Measurements from ENCODE around the gene AQR. TPM values are rescaled to one million over a fixed set of nuclear protein-coding genes. Genes with fewer than 3 reads are reported as not detected.

AQR gene
- total and polyA plus RNA-seq, 2 of the 8 experiments (the other 6 are each of a cell fraction or from before 2014, with no cell fraction given): 34.5 to 57.6 TPM

DNA sequence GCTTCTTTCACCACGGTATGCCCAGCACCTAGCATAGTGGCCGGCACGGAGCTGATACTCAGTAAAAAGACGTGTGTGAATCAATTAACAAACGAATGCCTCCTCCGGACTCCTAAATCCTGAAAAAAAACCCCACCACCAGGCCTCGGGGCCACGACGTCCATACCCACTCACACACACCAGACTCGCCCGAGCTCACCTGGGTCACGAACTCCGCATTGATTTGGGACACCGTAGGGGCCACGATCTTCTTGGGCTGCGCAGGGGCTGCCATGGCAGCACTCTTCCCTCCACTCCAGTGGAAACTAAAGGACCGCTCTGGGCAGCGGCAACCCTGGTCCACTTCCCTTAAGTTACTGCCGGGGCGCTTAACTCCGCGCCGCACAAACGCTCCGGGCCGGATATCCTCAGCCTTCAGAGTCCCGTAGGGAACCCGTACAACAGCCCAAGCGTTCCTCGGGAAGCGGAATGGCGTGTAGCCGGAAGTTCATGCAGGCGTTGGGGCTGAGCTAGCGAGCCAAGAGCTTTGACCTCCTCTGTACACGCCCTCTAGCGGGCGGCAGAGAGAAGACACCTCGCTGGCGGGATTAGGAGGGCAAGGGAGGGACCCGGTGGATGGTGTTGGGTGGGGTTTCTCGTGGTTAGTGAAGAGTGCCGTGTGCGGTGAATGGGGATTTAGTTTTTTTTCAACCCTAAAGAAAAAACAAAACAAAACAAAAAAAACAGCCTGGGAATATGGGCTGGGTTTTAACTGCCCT, at the start of gene AQR (continued):
- TF ChIP-seq EZH2 (IDR thresholded peaks at IDR 0.05; ENCODE audit: low read depth, low read length, severe bottlenecking) (no peak), E2F6 (IDR thresholded peaks at IDR 0.05) (peak; percentile 51), HDAC6 (IDR thresholded peaks at IDR 0.05; ENCODE audit: low read depth, low read length) (no peak), CEBPB (IDR thresholded peaks at IDR 0.05; ENCODE audit: low read depth, low read length) (peak; percentile 6; the same call in 1 of the 2 replicates), RFX5 (IDR thresholded peaks at IDR 0.05; ENCODE audit: borderline replicate concordance, low read depth, low read length) (0 out of 2 replicates have a peak, but pooled peaks have one; percentile 18), SIRT6 (IDR thresholded peaks at IDR 0.05; ENCODE audit: low read length) (peak; percentile 58), POU5F1 (IDR thresholded peaks at IDR 0.05; ENCODE audit: low read depth, low read length) (no peak), EP300 (IDR thresholded peaks at IDR 0.05; ENCODE audit: borderline replicate concordance in 1 of 2, low read depth in 2 of 2, low read length in 2 of 2) (peak in 1 of 2 experiments; percentile 75; a peak in 1 of 3 replicates), TBP (IDR thresholded peaks at IDR 0.05; ENCODE audit: low read depth, low read length) (peak; percentile 96), EGR1 (IDR thresholded peaks at IDR 0.05; ENCODE audit: borderline replicate concordance, low read depth, low read length) (peak; percentile 85), ASH2L (IDR thresholded peaks at IDR 0.05; ENCODE audit: low read length) (peak; percentile 95), SP2 (IDR thresholded peaks at IDR 0.05; ENCODE audit: low read length) (no peak)
